PC-3 (cell line): Measurements from ENCODE around the gene DGKZ. TPM values are rescaled to one million over a fixed set of nuclear protein-coding genes. Genes with fewer than 3 reads are reported as not detected.
A peak's percentile ranks its signal among the peaks of the same experiment; 100 is the strongest.

Source experiments
- ATAC-seq: fragments of 200-7000 bp; cut with Tn5 transposase; 2 replicates; pipeline ENCODE4 v1.9.1; 2020; ENCODE audit warnings: mild to moderate bottlenecking, moderate library complexity
- BruUV-seq: library from RNA; stranded (reverse); fragments of 400-500 nt; replicated peaks from 2 replicates; lab custom pipeline; 2021; lab: Mats Ljungman, UMichigan
- CTCF ChIA-PET: fragments of 300-600 bp; sonication (Branson Sonifier 250); formaldehyde crosslinking; loops from one replicate; lab custom pipeline; 2022; ENCODE audit warnings: antibody characterized with exemption; lab: Charles Lee
- POLR2A ChIA-PET: fragments of 300-600 bp; sonication (Branson Sonifier 250); formaldehyde crosslinking; loops from one replicate; lab custom pipeline; 2022; ENCODE audit warnings: antibody characterized with exemption; ENCODE audit not compliant: unreplicated experiment; lab: Charles Lee
- DNase-seq: peaks from one replicate; pipeline ENCODE4 v3.0.0-alpha.2; 2015
- H2AFZ ChIP-seq: fragments of 300-600 bp; sonication (generic); 2 replicates; pipeline ENCODE4 v1.6.0; 2016; ENCODE audit warnings: antibody characterized with exemption, low read length
- H3F3A ChIP-seq: fragments of 300-600 bp; sonication (generic); one replicate; pipeline ENCODE4 v1.6.0; 2017; ENCODE audit warnings: antibody characterized with exemption, low read length, control low read depth, mild to moderate bottlenecking; ENCODE audit not compliant: unreplicated experiment
- H3K27ac ChIP-seq: fragments of 300-600 bp; sonication (generic); 2 replicates; pipeline ENCODE4 v1.5.1; 2016; ENCODE audit warnings: mild to moderate bottlenecking, low read length
- H3K27me3 ChIP-seq: fragments of 300-600 bp; sonication (generic); 2 replicates; pipeline ENCODE4 v1.6.1; 2016; ENCODE audit warnings: low read length, mixed read lengths
- H3K36me3 ChIP-seq: fragments of 300-600 bp; sonication (generic); 2 replicates; pipeline ENCODE4 v1.6.1; 2016; ENCODE audit warnings: low read depth, mixed run types, low read length, mixed read lengths
- H3K4me1 ChIP-seq: fragments of 300-600 bp; sonication (generic); 2 replicates; pipeline ENCODE4 v1.5.1; 2016; ENCODE audit warnings: low read length; ENCODE audit not compliant: insufficient read depth
- H3K4me2 ChIP-seq: fragments of 300-600 bp; sonication (generic); 2 replicates; pipeline ENCODE4 v1.6.0; 2016; ENCODE audit warnings: low read length
- H3K4me3 ChIP-seq: fragments of 300-600 bp; sonication (generic); 2 replicates; pipeline ENCODE4 v1.5.1; 2016; ENCODE audit warnings: mild to moderate bottlenecking, low read length, mixed read lengths
- H3K79me2 ChIP-seq: fragments of 300-600 bp; sonication (generic); 2 replicates; pipeline ENCODE4 v1.6.1; 2017; ENCODE audit warnings: low read length, mixed read lengths
- H3K9ac ChIP-seq: fragments of 300-600 bp; sonication (generic); 2 replicates; pipeline ENCODE4 v1.6.0; 2016; ENCODE audit warnings: mild to moderate bottlenecking, low read length
- H3K9me2 ChIP-seq: fragments of 300-600 bp; sonication (generic); replicated peaks from 2 replicates; pipeline ENCODE4 v1.6.1; 2016; ENCODE audit warnings: mixed run types, low read length, mixed read lengths
- H3K9me3 ChIP-seq: fragments of 300-600 bp; sonication (generic); 2 replicates; pipeline ENCODE4 v1.6.1; 2016; ENCODE audit warnings: low read length, mixed read lengths
- H4K20me1 ChIP-seq: fragments of 300-600 bp; sonication (generic); 2 replicates; pipeline ENCODE4 v1.6.1; 2016; ENCODE audit warnings: low read length, mixed read lengths
- CTCF ChIP-seq: fragments of 300-600 bp; sonication (generic); conservative IDR thresholded peaks from 2 replicates; pipeline ENCODE4 v1.5.1; 2017; ENCODE audit warnings: antibody characterized with exemption, low read depth, mild to moderate bottlenecking, low read length
- EZH2 ChIP-seq: fragments of 300-600 bp; sonication (generic); IDR thresholded peaks from one replicate; pipeline ENCODE4 v1.6.1; 2017; ENCODE audit warnings: antibody characterized with exemption, mild to moderate bottlenecking, low read length; ENCODE audit not compliant: unreplicated experiment
- EZH2phosphoT487 ChIP-seq: fragments of 300-600 bp; sonication (generic); IDR thresholded peaks from 2 replicates; pipeline ENCODE4 v1.6.1; 2018; ENCODE audit warnings: mild to moderate bottlenecking, antibody characterized with exemption, low read length, borderline replicate concordance
- intact Hi-C: fragments of 100-400 bp; cut with micrococcal nuclease; formaldehyde crosslinking; loops from 2 replicates; pipeline ENCODE4 v1.9.0; 2023
- total RNA-seq: library from RNA; depleted of rRNA; stranded (reverse); fragments of >200 nt; gene quantifications from 2 replicates; pipeline ENCODE4 v1.2.3, GENCODE V29; 2014

Gene DGKZ
- total RNA-seq, 1 experiment from 2014 or later, result 70.2 TPM

GRCh38 chr11:46338988-46339666, 8.1 kb upstream of the DGKZ start:
- CTCF ChIA-PET, result interaction anchor here (0.5 kb wide), 1 partner anchor 178 kb away, joined by 3 read pairs; no protein-coding TSS in a partner anchor
- intact Hi-C loops, result no loop called here
- peak overlapping the region; percentile 50 for H3K4me3 ChIP-seq
- POLR2A ChIA-PET, result interaction anchor here (0.7 to 0.9 kb wide), 2 partner anchors 41 to 96 kb away, joined by 4 to 6 read pairs; no protein-coding TSS in a partner anchor
- H3K9ac ChIP-seq, result no peak overlapping the region
- no peaks in the 10 kb centered on the region for H4K20me1 ChIP-seq
- H3K27ac ChIP-seq, result no peak overlapping the region
- no peaks in the 10 kb centered on the region for H3F3A ChIP-seq
- peak; percentile 21 for DNase-seq
- ATAC-seq, result peak; percentile 62
- peak overlapping the region; percentile 80 for H2AFZ ChIP-seq
- H3K9me2 ChIP-seq, result no peaks in the 10 kb centered on the region
- H3K79me2 ChIP-seq, result no peaks in the 10 kb centered on the region
- H3K9me3 ChIP-seq, result no peaks in the 10 kb centered on the region
- TF ChIP-seq EZH2phosphoT487, result no peak
- no peak for TF ChIP-seq EZH2
- TF ChIP-seq CTCF, result no peak
- peaks cover 13% of the 10 kb centered on the region; the same call in 1 of the 2 replicates for H3K4me1 ChIP-seq
- H3K27me3 ChIP-seq, result no peaks in the 10 kb centered on the region
- H3K36me3 ChIP-seq, result no peaks in the 10 kb centered on the region
- H3K4me2 ChIP-seq, result peak overlapping the region; percentile 72
- BruUV-seq, result no TSS peak

DNA sequence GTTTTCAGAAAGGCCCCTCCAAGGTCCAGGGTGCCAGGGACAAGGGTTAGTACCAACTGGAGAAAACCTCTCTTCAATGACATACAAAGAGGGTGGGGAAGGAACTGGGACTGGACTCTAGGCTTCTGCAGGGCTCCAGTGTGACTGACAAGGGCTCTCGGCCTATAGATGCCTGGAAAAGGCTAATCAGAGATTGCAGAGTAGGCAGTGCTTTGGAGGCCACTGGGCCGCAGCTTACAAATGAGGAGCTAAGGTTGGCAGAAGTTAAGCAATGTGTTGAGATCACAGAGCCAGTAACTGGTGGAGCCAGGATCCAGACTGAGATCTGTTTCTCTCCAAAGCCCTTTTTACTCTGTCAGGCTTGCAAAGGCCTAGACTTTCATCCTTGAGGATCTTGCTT, 7.4 kb upstream of the DGKZ start:
- CTCF ChIA-PET, result no interaction called here

More for the DNA sequence above, 7.4 kb upstream of the DGKZ start:
- no peaks in the 10 kb centered on the region for H3K9me3 ChIP-seq
- TF ChIP-seq EZH2 (no peak), CTCF (no peak), EZH2phosphoT487 (no peak)
- H3K79me2 ChIP-seq, result no peaks in the 10 kb centered on the region
- peaks cover 13% of the 10 kb centered on the region; the same call in 1 of the 2 replicates for H3K4me1 ChIP-seq
- intact Hi-C loops, result no loop called here
- DNase-seq, result no peak
- no peak overlapping the region for H3K4me2 ChIP-seq
- H3F3A ChIP-seq, result no peaks in the 10 kb centered on the region
- POLR2A ChIA-PET, result no interaction called here
- H3K9me2 ChIP-seq, result no peaks in the 10 kb centered on the region
- H3K4me3 ChIP-seq, result no peak overlapping the region
- no peak overlapping the region; the same call in 1 of the 2 replicates for H2AFZ ChIP-seq
- BruUV-seq, result no TSS peak
- no peak overlapping the region for H3K9ac ChIP-seq
- no peak overlapping the region for H3K27ac ChIP-seq
- H4K20me1 ChIP-seq, result no peaks in the 10 kb centered on the region
- no peak for ATAC-seq
- no peaks in the 10 kb centered on the region for H3K36me3 ChIP-seq
- H3K27me3 ChIP-seq, result no peaks in the 10 kb centered on the region
